Measurements from ENCODE around the gene LINGO3. TPM values are rescaled to one million over a fixed set of nuclear protein-coding genes. Genes with fewer than 3 reads are reported as not detected.

Gene LINGO3
- under 1 TPM in 3 of 6 donors, not detected in 3; 0.10 to 0.61 (median 0.17) TPM for total RNA-seq

- peak in 1 of 2 donors; percentile 79 for DNase-seq
- peaks cover 0 to 38% (median 23%) of the 10 kb centered on the region in 4 donors for H3K27me3 ChIP-seq
- no peaks in the 10 kb centered on the region for H3K36me3 ChIP-seq
Measured at GRCh38 chr19:2308114-2308556, at the start of gene LINGO3. LINGO3 (minus strand) TSS chr19:2308154; CDS start chr19:2291776, 16,378 bp downstream.

DNA sequence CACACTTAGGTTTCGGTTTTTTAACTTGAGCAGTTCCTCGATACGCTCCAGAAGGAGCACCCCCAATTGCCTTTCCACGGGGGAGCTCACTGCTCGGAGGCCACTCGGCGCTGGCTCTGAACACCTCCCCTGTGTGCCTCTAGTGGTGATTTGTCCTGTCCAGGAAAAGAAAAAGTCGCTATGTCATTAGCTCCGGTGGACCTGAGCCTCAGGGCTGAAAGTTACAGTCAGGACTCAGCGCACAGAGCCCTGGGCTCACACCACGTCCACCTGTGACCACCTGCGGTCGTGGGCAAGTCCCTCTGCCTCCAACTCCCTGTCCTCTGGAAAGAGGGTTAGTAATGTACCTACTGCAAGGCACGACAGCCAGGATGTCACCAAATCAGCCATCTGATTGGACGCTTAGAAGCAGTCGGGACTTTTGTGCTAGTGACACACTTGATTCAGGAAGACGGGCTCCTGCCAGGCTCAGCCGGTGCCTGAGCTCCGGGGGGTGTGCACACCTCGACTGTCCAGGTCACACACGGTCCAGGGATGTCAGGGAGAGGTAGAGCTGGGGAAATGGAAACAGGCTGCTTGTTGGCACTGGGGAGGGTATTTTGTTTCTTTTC, 48.2 kb upstream of the LINGO3 start:
- peaks cover 0 to 14% (median 7%) of the 10 kb centered on the region in 4 donors for H3K27me3 ChIP-seq
- no peaks in the 10 kb centered on the region for H3K9me3 ChIP-seq
- H3K36me3 ChIP-seq, result peaks cover 3 to 35% (median 24%) of the 10 kb centered on the region in 4 donors
- DNase-seq (no peak), ATAC-seq (ENCODE audit: low FRiP score in 2 of 2) (no peak)
- H3K4me1 ChIP-seq, result no peaks in the 10 kb centered on the region
- 82 to 88% methylated on average over 21 of the region's 21 CpGs for WGBS, 2 donors
- TF ChIP-seq POLR2AphosphoS5 (IDR thresholded peaks at IDR 0.05), result no peak
- TF ChIP-seq, protein P1, sequence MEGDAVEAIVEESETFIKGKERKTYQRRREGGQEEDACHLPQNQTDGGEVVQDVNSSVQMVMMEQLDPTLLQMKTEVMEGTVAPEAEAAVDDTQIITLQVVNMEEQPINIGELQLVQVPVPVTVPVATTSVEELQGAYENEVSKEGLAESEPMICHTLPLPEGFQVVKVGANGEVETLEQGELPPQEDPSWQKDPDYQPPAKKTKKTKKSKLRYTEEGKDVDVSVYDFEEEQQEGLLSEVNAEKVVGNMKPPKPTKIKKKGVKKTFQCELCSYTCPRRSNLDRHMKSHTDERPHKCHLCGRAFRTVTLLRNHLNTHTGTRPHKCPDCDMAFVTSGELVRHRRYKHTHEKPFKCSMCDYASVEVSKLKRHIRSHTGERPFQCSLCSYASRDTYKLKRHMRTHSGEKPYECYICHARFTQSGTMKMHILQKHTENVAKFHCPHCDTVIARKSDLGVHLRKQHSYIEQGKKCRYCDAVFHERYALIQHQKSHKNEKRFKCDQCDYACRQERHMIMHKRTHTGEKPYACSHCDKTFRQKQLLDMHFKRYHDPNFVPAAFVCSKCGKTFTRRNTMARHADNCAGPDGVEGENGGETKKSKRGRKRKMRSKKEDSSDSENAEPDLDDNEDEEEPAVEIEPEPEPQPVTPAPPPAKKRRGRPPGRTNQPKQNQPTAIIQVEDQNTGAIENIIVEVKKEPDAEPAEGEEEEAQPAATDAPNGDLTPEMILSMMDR (IDR thresholded peaks at IDR 0.05), result no peak
- TF ChIP-seq POLR2A (IDR thresholded peaks at IDR 0.05), result no peak
- TF ChIP-seq EP300 (IDR thresholded peaks at IDR 0.05), result no peak
- H3K27ac ChIP-seq, result no peak overlapping the region
- no peak overlapping the region for H3K4me3 ChIP-seq

More at GRCh38 chr19:2308114-2308556, at the start of gene LINGO3:
- Histone ChIP-seq H3K27ac (no peak within 1 kb of the TSS), H3K4me3 (no peak within 1 kb of the TSS), H3K9me3 (no peaks in the 10 kb centered on the region), H3K4me1 (peaks cover 0 to 11% (median 5%) of the 10 kb centered on the region in 4 donors)
- 17 to 60% methylated on average over 3 to 21 of the region's 63 CpGs for WGBS, 2 donors
- no peak for ATAC-seq (ENCODE audit: low FRiP score in 2 of 2)
- TF ChIP-seq POLR2A (IDR thresholded peaks at IDR 0.05), result no peak
- TF ChIP-seq, protein P1 (IDR thresholded peaks at IDR 0.05), result no peak
- no peak for TF ChIP-seq POLR2AphosphoS5 (IDR thresholded peaks at IDR 0.05)
- TF ChIP-seq EP300 (IDR thresholded peaks at IDR 0.05), result no peak

GRCh38 chr19:2355168-2356035, 47.4 kb upstream of the LINGO3 start:
- ATAC-seq (ENCODE audit: low FRiP score in 2 of 2) (no peak), DNase-seq (peak in 1 of 2 donors; percentile 67)
- Histone ChIP-seq H3K36me3 (peaks cover 3 to 42% (median 28%) of the 10 kb centered on the region in 4 donors), H3K9me3 (no peaks in the 10 kb centered on the region), H3K27me3 (peaks cover 0 to 7% (median 3%) of the 10 kb centered on the region in 4 donors), H3K4me3 (no peak overlapping the region), H3K4me1 (no peaks in the 10 kb centered on the region), H3K27ac (no peak overlapping the region)
- TF ChIP-seq POLR2AphosphoS5 (IDR thresholded peaks at IDR 0.05), result no peak
- TF ChIP-seq POLR2A (IDR thresholded peaks at IDR 0.05), result no peak
- WGBS, 2 donors, result 87 to 88% methylated on average over 24 of the region's 24 CpGs

GRCh38 chr19:2354670-2355069, 46.7 kb upstream of the LINGO3 start:
- peaks cover 3 to 48% (median 28%) of the 10 kb centered on the region in 4 donors for H3K36me3 ChIP-seq
- TF ChIP-seq POLR2A (IDR thresholded peaks at IDR 0.05), result no peak
- TF ChIP-seq, protein P1 (IDR thresholded peaks at IDR 0.05), result no peak
- no peak for TF ChIP-seq POLR2AphosphoS5 (IDR thresholded peaks at IDR 0.05)
- TF ChIP-seq EP300 (IDR thresholded peaks at IDR 0.05), result no peak
- DNase-seq (peak in 1 of 2 donors; percentile 66), ATAC-seq (ENCODE audit: low FRiP score in 2 of 2) (no peak)
- WGBS, 2 donors, result 91 to 93% methylated on average over 11 to 17 of the region's 17 CpGs
- no peak overlapping the region for H3K27ac ChIP-seq
- no peaks in the 10 kb centered on the region for H3K9me3 ChIP-seq
- no peaks in the 10 kb centered on the region for H3K4me1 ChIP-seq
- H3K27me3 ChIP-seq, result peaks cover 0 to under 1% (median 0%) of the 10 kb centered on the region in 4 donors
- H3K4me3 ChIP-seq, result no peak overlapping the region
